Stimulated activated naive B cell treated with anti-CD40 and anti-IgM and Interleukin-4, amounts not matched to agents 10 μg/mL and 1 μg/mL and 100 μg/mL, for 72 hours (primary cell): Measurements from ENCODE around the gene PTCD3.

Experiments used
- ATAC-seq, 2 donors: fragments of 150-1000 bp; cut with Tn5 transposase; replicated peaks; 2 replicates each; pipeline ENCODE4 v1.10.0; 2021; ENCODE audit warnings: moderate library complexity in 1 of 2
- DNase-seq: peaks from one replicate; pipeline ENCODE4 v3.0.0; 2021
- H3K27ac Mint-ChIP-seq: one replicate; pipeline ENCODE4 v1.8.0; 2022; ENCODE audit warnings: mild to moderate bottlenecking, mixed read lengths
- H3K27me3 Mint-ChIP-seq, 2 donors: one replicate each; pipeline ENCODE4 v1.8.0; 2022; ENCODE audit warnings: mixed read lengths in 2 of 2
- H3K36me3 Mint-ChIP-seq, 2 donors: one replicate each; pipeline ENCODE4 v1.8.0; 2022; ENCODE audit warnings: mixed read lengths in 2 of 2, mild to moderate bottlenecking in 1 of 2
- H3K4me1 Mint-ChIP-seq, 2 donors: one replicate each; pipeline ENCODE4 v1.8.0; 2022; ENCODE audit warnings: mixed read lengths in 2 of 2, mild to moderate bottlenecking in 1 of 2
- H3K4me3 Mint-ChIP-seq, 2 donors: one replicate each; pipeline ENCODE4 v1.8.0; 2022; ENCODE audit warnings: mild to moderate bottlenecking in 2 of 2, mixed read lengths in 2 of 2, moderate library complexity in 1 of 2
- H3K9me3 Mint-ChIP-seq, 2 donors: one replicate each; pipeline ENCODE4 v1.8.0; 2022; ENCODE audit warnings: mixed read lengths in 2 of 2, mild to moderate bottlenecking in 1 of 2

Gene PTCD3

DNA sequence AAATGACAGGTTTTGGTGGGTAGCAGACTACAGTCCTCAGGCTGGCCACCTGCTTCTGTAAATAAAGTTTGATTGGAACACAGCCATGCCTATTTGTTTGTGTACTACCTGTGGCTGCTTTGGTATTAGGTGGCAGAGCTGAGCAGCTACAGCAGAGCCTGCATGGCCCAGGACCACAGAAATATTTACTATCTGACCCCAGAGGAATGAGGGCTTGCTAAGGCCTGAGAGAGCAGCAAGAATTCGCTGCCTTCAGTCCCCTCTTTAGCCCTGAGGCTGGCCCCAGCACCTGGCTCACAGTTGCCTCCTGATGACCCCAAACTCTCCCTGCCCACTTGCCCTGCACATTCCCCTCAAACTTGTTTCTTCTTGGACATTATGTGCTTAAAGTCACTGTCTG, 32.8 kb upstream of the PTCD3 start:
- DNase-seq (no peak), ATAC-seq (no peak)
- peaks cover 69 to 77% of the 10 kb centered on the region in 2 donors for H3K36me3 Mint-ChIP-seq
- H3K27me3 Mint-ChIP-seq = no peaks in the 10 kb centered on the region
- H3K4me1 Mint-ChIP-seq = peaks cover 21 to 25% of the 10 kb centered on the region in 2 donors
- H3K4me3 Mint-ChIP-seq = no peak overlapping the region
- H3K27ac Mint-ChIP-seq = peak overlapping the region; percentile 4
- no peaks in the 10 kb centered on the region for H3K9me3 Mint-ChIP-seq

- Mint-ChIP-seq H3K36me3 (peaks cover 69 to 84% of the 10 kb centered on the region in 2 donors), H3K4me1 (peaks cover 23 to 28% of the 10 kb centered on the region in 2 donors), H3K9me3 (no peaks in the 10 kb centered on the region), H3K27me3 (no peaks in the 10 kb centered on the region), H3K4me3 (no peak overlapping the region), H3K27ac (no peak overlapping the region)
- ATAC-seq (no peak), DNase-seq (no peak)
Measured at GRCh38 chr2:86074256-86074655, 31.8 kb upstream of the PTCD3 start.

DNA sequence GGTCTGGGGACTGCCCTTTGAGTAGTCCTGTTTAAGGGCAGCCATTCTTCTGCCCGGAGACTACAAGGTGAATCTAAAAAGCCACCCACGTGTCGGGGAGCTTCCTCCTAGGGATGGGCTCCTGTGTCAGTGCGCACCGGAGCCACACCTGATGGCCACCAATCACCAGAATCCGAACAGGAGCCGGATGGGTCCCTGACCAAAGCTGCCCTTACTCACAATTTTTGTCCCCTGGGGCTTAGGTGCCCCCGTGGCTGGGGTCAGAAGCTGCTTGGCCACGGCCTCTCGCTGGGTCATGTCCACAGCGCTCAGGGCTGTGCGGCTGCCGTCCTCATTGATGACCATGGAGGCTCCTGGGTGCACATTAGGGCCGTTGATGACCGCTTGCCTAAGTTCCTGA, 31.2 kb upstream of the PTCD3 start:
- peaks cover 66 to 84% of the 10 kb centered on the region in 2 donors for H3K36me3 Mint-ChIP-seq
- ATAC-seq (no peak), DNase-seq (no peak)
- no peaks in the 10 kb centered on the region for H3K27me3 Mint-ChIP-seq
- H3K9me3 Mint-ChIP-seq = no peaks in the 10 kb centered on the region
- peak overlapping the region; percentile 9 for H3K27ac Mint-ChIP-seq
- peaks cover 25 to 34% of the 10 kb centered on the region in 2 donors for H3K4me1 Mint-ChIP-seq
- H3K4me3 Mint-ChIP-seq = no peak overlapping the region

DNA sequence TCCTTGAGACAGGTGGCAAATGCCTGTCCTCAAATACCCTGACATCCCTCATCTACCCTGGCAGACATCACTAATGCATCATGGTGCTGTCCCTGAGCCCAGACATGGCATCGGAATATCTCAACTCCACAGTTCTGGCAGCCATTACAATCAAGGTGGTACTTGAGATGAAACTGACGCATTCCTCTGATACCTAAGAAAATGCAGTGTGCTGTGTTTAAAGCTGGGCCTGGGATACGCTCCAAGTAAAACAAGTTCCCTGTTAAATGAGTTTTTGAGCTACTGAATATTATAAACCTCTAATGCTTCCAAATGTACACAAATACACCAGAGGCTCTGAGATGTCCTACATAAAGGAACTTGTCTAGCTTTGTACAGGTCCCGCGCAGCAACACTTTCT, 30.1 kb upstream of the PTCD3 start:
- H3K9me3 Mint-ChIP-seq = no peaks in the 10 kb centered on the region
- no peak overlapping the region for H3K27ac Mint-ChIP-seq
- peaks cover 66 to 84% of the 10 kb centered on the region in 2 donors for H3K36me3 Mint-ChIP-seq
- DNase-seq (no peak), ATAC-seq (no peak)
- peaks cover 33 to 44% of the 10 kb centered on the region in 2 donors for H3K4me1 Mint-ChIP-seq
- H3K4me3 Mint-ChIP-seq = no peak overlapping the region
- H3K27me3 Mint-ChIP-seq = no peaks in the 10 kb centered on the region

DNA sequence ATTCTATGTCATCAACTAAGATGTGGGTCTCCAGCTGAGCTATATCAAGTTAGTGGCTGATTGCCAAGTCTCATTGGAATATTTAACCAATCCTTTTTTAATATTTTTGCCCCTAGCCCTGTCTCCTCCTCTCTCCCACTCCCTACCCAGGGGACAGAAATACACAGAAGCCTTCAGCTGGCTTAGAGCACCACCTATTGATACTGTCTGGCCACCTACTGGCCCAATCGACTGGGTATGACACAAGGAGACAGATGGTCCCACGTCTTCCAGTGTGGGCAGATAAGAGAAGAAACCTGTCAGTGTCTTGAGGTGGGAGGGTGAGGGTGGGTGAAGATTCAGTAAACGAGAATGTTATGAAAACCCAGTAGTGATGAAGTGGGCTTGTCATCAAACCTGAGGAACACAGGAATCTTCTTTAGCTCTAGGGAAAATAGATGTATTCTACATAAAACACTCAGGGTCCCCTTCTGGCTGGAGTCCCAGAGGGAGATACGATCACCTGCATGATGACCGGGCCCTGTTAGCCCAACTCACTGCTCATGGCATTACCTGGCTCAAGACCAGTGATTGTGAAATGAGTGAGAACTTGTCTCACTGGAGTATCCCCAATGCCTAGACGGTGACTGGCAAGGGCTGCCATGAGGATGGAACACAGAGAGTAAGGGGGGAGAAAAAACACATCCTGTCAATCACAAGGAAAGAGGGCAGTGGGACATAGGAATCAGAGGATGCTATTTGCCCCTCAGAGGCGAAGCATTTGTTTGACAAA, 27.1 kb upstream of the PTCD3 start:
- H3K9me3 Mint-ChIP-seq = no peaks in the 10 kb centered on the region

GRCh38 chr2:86079981-86080911, 25.8 kb upstream of the PTCD3 start:
- no peaks in the 10 kb centered on the region for H3K9me3 Mint-ChIP-seq
- DNase-seq (peak; percentile 60), ATAC-seq (peak; percentile 90 to 92)
- peak overlapping the region in 1 of 2 donors; percentile 14 for H3K4me3 Mint-ChIP-seq
- no peaks in the 10 kb centered on the region for H3K27me3 Mint-ChIP-seq
- peaks cover 16 to 23% of the 10 kb centered on the region in 2 donors for H3K4me1 Mint-ChIP-seq
- peak overlapping the region; percentile 89 for H3K27ac Mint-ChIP-seq
- peaks cover 49 to 67% of the 10 kb centered on the region in 2 donors for H3K36me3 Mint-ChIP-seq

More for the DNA sequence above, 27.1 kb upstream of the PTCD3 start:
- Mint-ChIP-seq H3K36me3 (peaks cover 49 to 67% of the 10 kb centered on the region in 2 donors), H3K4me1 (peaks cover 16 to 23% of the 10 kb centered on the region in 2 donors), H3K4me3 (no peak overlapping the region), H3K27ac (no peak overlapping the region), H3K27me3 (no peaks in the 10 kb centered on the region)
- ATAC-seq (peak in 1 of 2 donors; percentile 29), DNase-seq (no peak)

DNA sequence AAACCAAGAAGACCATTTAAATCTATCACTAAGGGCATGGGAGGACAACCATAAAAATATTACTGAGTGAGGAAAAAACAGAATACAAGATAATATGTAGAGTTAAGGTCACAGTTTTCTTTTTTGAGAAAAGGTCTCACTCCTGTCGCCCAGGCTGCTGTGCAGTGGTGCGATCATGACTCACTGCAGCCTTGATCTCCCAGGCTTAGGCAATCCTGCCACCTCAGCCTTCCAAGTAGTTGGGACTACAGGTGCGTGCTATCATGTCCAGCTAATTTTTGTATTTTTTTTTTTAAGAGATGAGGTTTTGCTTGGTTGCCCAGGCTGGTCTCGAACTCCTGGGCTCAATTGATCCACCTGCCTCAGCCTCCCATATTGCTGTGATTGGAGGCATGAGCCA, 24.3 kb upstream of the PTCD3 start:
- Mint-ChIP-seq H3K27me3 (no peaks in the 10 kb centered on the region), H3K4me3 (no peak overlapping the region), H3K9me3 (no peaks in the 10 kb centered on the region), H3K4me1 (peaks cover 16 to 23% of the 10 kb centered on the region in 2 donors), H3K27ac (no peak overlapping the region), H3K36me3 (peaks cover 49 to 62% of the 10 kb centered on the region in 2 donors)
- ATAC-seq (no peak), DNase-seq (no peak)

- Mint-ChIP-seq H3K27ac (no peak overlapping the region), H3K4me1 (peaks cover 16 to 23% of the 10 kb centered on the region in 2 donors), H3K4me3 (no peak overlapping the region), H3K9me3 (no peaks in the 10 kb centered on the region), H3K36me3 (peaks cover 44 to 59% of the 10 kb centered on the region in 2 donors), H3K27me3 (no peaks in the 10 kb centered on the region)
- no peak for DNase-seq
- no peak for ATAC-seq
Measured at GRCh38 chr2:86082756-86083155, 23.3 kb upstream of the PTCD3 start.

DNA sequence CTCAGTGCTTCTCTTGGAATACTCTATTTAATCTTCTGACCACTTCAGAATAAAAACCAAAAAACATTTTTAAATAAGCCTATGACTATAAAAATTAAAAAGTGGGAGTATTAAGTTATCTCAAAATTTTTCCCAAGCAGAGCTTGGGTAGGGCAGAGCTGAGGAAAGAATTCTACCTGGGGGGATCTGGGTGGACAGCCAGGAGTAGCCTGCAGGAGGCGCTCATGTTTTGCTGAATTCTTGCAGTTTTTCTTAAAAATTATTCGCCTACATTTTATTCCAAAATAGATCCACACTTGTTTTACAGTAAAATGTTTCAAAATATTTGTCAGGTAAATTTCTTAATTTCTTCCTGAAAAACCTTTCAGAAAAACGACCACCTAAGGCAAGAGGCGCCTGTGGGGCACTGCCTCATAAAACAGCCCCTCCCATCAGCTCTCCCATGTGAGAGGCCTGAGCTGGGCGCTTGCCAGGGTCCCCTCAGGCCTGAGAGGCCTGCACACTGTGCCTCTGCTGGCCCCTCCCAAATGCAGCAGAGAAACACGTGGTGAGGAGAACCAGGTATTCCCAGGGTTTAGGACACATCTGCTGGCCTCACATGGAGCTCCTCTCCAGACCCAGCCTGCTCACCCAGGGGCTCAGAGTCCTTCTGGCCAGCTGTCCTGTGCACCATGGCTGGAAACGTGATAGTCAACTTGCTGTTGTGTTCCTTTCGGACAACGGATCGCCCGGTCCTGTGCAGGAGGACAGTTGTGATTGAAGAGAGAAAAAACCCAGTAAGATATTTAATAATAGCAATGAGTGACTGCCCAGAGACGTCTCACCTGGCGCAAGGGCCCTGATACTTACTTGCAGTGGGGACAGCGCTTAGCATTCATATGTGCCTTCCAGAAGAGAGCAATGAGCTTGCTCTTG, 17.8 kb upstream of the PTCD3 start:
- H3K9me3 Mint-ChIP-seq = no peaks in the 10 kb centered on the region
- peaks cover 39 to 53% of the 10 kb centered on the region in 2 donors for H3K36me3 Mint-ChIP-seq
- ATAC-seq (no peak), DNase-seq (no peak)
- H3K4me3 Mint-ChIP-seq = no peak overlapping the region
- no peak overlapping the region for H3K27ac Mint-ChIP-seq
- no peaks in the 10 kb centered on the region for H3K27me3 Mint-ChIP-seq
- H3K4me1 Mint-ChIP-seq = no peaks in the 10 kb centered on the region

DNA sequence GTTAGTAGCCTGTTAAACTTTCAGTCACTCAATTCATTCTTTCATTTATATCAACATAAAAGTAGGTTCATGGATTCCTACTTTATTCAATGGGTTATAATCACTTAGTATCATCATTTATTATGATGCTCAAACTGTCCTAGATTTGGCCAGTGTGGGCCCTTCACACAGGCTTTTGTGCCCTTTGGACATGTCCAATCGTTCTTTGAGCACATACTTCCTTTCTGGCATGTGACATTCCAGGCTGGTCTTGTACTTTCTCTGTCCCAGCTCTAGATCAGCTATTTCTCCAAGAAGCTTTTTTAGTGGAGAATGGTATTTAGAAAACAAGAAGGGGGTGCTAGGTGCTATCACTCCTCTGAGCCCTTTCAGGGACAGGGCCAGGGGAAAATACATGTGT, 11.8 kb upstream of the PTCD3 start:
- peaks cover 6 to 14% of the 10 kb centered on the region in 2 donors for H3K4me1 Mint-ChIP-seq
- peaks cover 42 to 62% of the 10 kb centered on the region in 2 donors for H3K36me3 Mint-ChIP-seq
- no peaks in the 10 kb centered on the region for H3K9me3 Mint-ChIP-seq
- H3K4me3 Mint-ChIP-seq = no peak overlapping the region
- ATAC-seq (no peak), DNase-seq (no peak)
- no peaks in the 10 kb centered on the region for H3K27me3 Mint-ChIP-seq
- H3K27ac Mint-ChIP-seq = no peak overlapping the region

DNA sequence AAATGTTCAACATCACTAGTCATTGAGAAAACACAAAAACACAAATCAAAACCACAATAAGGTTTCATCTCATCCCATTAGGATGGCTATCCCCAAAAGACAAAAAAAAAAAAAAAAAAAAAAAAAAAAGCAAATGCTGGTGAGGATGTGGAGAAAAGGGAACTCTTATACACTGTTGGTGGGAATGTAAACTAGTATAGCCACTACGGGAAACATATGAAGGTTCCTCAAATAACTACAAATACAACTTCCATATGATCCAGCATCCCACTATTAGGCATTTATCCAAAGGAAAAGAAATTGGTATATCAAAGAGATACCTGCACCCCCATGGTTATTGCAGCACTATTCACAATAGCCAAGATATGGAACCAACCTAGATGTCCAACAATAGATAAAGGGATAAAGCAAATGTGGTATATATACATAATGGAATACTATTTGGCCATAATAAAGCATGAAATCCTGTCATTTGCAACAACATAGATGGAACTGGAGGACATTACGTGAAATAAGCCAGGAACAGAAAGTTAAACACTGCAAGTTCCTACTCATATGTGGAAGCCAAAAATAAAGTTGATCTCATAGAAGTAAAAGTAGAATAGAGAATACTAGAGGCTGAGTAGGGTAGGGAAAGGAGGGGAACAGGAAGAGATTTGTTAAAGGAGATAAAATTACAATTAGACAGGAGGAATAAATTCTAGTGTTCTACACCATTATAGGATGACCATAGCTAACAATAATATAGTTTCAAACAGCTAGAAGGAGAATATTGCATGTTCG, 8.7 kb upstream of the PTCD3 start:
- Mint-ChIP-seq H3K27ac (no peak overlapping the region), H3K27me3 (no peaks in the 10 kb centered on the region), H3K4me3 (no peak overlapping the region), H3K9me3 (no peaks in the 10 kb centered on the region), H3K4me1 (peaks cover 10 to 22% of the 10 kb centered on the region in 2 donors), H3K36me3 (peaks cover 40 to 60% of the 10 kb centered on the region in 2 donors)
- ATAC-seq = no peak
- DNase-seq = no peak

DNA sequence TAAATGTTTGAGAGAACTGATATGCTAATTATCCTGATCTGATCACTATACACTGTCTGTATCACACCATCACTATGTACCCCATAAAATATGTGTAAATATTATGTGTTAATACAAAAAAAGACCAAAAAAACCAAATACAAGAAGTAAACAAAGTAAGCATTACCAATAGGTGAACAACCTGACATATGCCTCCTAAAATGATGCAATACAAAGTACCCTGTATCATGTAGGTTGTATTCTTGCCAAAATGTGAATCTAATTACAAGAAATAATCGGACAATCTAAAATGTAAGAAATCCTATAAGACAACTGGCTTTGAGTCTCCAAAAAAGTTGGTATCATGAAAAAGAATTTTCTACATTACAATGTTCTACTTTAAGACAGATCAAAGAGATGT, 8.1 kb upstream of the PTCD3 start:
- DNase-seq (no peak), ATAC-seq (no peak)
- H3K27ac Mint-ChIP-seq = no peak overlapping the region
- H3K36me3 Mint-ChIP-seq = peaks cover 46 to 65% of the 10 kb centered on the region in 2 donors
- H3K4me1 Mint-ChIP-seq = peaks cover 15 to 28% of the 10 kb centered on the region in 2 donors
- no peaks in the 10 kb centered on the region for H3K27me3 Mint-ChIP-seq
- no peaks in the 10 kb centered on the region for H3K9me3 Mint-ChIP-seq
- H3K4me3 Mint-ChIP-seq = no peak overlapping the region

DNA sequence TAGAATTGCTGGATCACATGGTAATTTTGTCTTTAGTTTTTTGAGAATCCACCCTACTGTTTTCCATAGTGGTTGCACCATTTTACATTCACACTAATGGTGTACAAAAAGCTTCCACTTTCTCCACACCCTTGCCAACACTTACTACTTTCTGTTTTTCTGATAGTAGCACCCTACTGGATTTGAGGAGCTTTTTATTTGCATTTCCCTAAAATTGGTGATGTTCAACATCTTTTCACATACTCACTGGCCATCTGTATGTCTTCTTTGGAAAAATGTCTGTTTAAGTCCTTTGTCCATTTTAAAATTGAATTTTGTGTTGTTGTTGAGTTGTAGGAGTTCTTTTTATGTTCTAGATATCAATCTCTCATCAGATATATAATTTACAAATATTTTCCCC, 3.9 kb upstream of the PTCD3 start:
- Mint-ChIP-seq H3K36me3 (peaks cover 39 to 46% of the 10 kb centered on the region in 2 donors), H3K4me3 (no peak overlapping the region), H3K27ac (peak overlapping the region; percentile 56), H3K9me3 (no peaks in the 10 kb centered on the region), H3K27me3 (no peaks in the 10 kb centered on the region), H3K4me1 (peaks cover 30 to 46% of the 10 kb centered on the region in 2 donors)
- ATAC-seq = no peak
- no peak for DNase-seq
